Measurements from ENCODE around the gene FRMD5. TPM values are rescaled to one million over a fixed set of nuclear protein-coding genes. Genes with fewer than 3 reads are reported as not detected.

Gene FRMD5
- polyA plus RNA-seq, 1 donor from 2014 or later = 25.8 TPM

DNA sequence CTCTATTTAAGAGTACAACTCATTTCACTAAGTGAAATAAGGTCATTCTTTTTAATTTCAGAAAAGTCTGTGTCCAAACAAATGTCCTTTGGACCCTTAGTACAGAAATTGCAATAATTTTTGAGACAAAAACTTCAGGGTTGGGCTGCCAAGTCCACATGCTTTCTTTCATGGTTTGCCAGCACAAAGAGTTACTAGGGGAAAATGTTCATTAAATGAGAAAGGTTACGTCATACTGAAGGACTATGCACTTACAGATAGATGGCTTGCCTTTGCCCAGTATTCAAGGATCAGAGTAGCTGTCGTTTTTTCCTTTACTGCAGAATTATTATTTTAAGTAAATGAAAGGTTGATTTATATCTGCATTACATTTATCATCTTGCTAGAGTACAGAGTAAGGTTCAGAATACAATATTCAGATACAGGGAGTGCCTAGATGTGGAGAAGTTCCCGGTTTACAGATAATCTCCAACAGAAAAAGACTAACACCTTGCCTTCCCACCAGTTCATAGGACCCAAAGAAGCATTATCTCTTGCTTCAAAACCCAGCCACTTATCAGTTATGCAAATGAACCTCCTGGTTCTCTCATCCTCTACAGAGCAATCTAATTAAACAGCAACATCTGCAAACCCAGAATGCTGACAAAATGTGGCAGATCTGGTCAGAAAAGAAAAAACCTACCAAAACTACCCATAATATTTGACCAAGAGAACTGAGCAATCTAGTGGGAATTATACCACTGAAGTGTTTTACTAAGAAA is 179.3 kb downstream of the FRMD5 start:
- no peaks in the 10 kb centered on the region for H4K20me1 ChIP-seq (ENCODE audit: insufficient read depth)
- no peaks in the 10 kb centered on the region for H3K27me3 ChIP-seq (ENCODE audit: insufficient read depth, low read depth, low read length)
- no peaks in the 10 kb centered on the region for H3K79me2 ChIP-seq (replicated peaks; ENCODE audit: insufficient read depth, low read length)
- H3K4me3 ChIP-seq (ENCODE audit: low read length) = no peak overlapping the region
- no peak overlapping the region for H3K4me2 ChIP-seq (ENCODE audit: low read length)
- H3K9ac ChIP-seq (ENCODE audit: low read length) = no peak overlapping the region
- TF ChIP-seq MXI1 (conservative IDR thresholded peaks at IDR 0.05; ENCODE audit: poor library complexity, severe bottlenecking) = no peak
- no peak for TF ChIP-seq EZH2 (IDR thresholded peaks at IDR 0.05; ENCODE audit: borderline replicate concordance, insufficient read depth, low read length, poor library complexity, severe bottlenecking)
- no peak for TF ChIP-seq RAD21 (conservative IDR thresholded peaks at IDR 0.05)
- TF ChIP-seq EP300 (conservative IDR thresholded peaks at IDR 0.05; ENCODE audit: poor library complexity, severe bottlenecking) = no peak
- TF ChIP-seq, protein P1, sequence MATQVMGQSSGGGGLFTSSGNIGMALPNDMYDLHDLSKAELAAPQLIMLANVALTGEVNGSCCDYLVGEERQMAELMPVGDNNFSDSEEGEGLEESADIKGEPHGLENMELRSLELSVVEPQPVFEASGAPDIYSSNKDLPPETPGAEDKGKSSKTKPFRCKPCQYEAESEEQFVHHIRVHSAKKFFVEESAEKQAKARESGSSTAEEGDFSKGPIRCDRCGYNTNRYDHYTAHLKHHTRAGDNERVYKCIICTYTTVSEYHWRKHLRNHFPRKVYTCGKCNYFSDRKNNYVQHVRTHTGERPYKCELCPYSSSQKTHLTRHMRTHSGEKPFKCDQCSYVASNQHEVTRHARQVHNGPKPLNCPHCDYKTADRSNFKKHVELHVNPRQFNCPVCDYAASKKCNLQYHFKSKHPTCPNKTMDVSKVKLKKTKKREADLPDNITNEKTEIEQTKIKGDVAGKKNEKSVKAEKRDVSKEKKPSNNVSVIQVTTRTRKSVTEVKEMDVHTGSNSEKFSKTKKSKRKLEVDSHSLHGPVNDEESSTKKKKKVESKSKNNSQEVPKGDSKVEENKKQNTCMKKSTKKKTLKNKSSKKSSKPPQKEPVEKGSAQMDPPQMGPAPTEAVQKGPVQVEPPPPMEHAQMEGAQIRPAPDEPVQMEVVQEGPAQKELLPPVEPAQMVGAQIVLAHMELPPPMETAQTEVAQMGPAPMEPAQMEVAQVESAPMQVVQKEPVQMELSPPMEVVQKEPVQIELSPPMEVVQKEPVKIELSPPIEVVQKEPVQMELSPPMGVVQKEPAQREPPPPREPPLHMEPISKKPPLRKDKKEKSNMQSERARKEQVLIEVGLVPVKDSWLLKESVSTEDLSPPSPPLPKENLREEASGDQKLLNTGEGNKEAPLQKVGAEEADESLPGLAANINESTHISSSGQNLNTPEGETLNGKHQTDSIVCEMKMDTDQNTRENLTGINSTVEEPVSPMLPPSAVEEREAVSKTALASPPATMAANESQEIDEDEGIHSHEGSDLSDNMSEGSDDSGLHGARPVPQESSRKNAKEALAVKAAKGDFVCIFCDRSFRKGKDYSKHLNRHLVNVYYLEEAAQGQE (IDR thresholded peaks at IDR 0.05; ENCODE audit: borderline replicate concordance) = no peak
- TF ChIP-seq, protein P2, sequence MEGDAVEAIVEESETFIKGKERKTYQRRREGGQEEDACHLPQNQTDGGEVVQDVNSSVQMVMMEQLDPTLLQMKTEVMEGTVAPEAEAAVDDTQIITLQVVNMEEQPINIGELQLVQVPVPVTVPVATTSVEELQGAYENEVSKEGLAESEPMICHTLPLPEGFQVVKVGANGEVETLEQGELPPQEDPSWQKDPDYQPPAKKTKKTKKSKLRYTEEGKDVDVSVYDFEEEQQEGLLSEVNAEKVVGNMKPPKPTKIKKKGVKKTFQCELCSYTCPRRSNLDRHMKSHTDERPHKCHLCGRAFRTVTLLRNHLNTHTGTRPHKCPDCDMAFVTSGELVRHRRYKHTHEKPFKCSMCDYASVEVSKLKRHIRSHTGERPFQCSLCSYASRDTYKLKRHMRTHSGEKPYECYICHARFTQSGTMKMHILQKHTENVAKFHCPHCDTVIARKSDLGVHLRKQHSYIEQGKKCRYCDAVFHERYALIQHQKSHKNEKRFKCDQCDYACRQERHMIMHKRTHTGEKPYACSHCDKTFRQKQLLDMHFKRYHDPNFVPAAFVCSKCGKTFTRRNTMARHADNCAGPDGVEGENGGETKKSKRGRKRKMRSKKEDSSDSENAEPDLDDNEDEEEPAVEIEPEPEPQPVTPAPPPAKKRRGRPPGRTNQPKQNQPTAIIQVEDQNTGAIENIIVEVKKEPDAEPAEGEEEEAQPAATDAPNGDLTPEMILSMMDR (IDR thresholded peaks at IDR 0.05; ENCODE audit: poor library complexity, severe bottlenecking) = no peak
- no peaks in the 10 kb centered on the region for H3K36me3 ChIP-seq (ENCODE audit: insufficient read depth, low read length)
- H3K27ac ChIP-seq (ENCODE audit: low read length) = no peak overlapping the region
- H3F3A ChIP-seq (ENCODE audit: insufficient read depth, low read length, poor library complexity, severe bottlenecking) = no peaks in the 10 kb centered on the region
- no peaks in the 10 kb centered on the region for H3K9me2 ChIP-seq (ENCODE audit: insufficient read depth, low read length)
- no peak overlapping the region for H2AFZ ChIP-seq (ENCODE audit: low read depth, low read length)
- no peaks in the 10 kb centered on the region for H3K9me3 ChIP-seq (ENCODE audit: low read length)

DNA sequence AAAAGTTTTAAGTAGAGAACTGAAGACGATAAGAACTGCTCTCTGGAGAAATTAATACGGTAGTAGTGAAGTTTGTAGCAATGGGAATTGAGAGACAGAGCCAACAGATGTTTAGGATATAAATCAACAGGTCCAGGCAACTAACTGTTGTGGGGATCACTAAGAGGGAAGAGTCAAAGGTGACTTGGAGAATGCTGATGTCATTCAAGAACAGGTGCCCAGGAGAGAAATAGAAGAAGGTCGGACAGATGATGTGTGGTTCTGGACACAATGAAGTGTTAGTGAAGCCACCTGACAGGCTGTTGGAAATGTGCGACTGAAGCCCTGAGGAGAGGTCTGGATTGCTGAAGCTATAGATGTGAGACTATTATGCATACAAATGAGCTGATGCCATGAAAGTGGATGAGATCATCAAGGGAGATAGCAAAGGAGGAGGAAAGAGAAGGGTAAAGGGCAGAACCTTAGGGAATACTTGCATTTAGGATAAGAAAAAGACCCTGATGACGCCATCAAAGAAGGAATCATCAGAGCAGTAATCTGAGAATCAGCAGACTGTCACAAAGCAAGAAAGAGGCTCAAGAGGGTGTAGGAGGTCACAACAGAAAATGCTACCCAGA is 183.7 kb downstream of the FRMD5 start:
- no peaks in the 10 kb centered on the region for H3K79me2 ChIP-seq (replicated peaks; ENCODE audit: insufficient read depth, low read length)
- no peak overlapping the region for H3K27ac ChIP-seq (ENCODE audit: low read length)
- no peaks in the 10 kb centered on the region for H3K36me3 ChIP-seq (ENCODE audit: insufficient read depth, low read length)

More for the DNA sequence above, 183.7 kb downstream of the FRMD5 start:
- Histone ChIP-seq H2AFZ (ENCODE audit: low read depth, low read length) (no peak overlapping the region), H3K9me3 (ENCODE audit: low read length) (no peaks in the 10 kb centered on the region), H3K9me2 (ENCODE audit: insufficient read depth, low read length) (no peaks in the 10 kb centered on the region), H3F3A (ENCODE audit: insufficient read depth, low read length, poor library complexity, severe bottlenecking) (no peaks in the 10 kb centered on the region), H3K9ac (ENCODE audit: low read length) (no peak overlapping the region), H3K4me2 (ENCODE audit: low read length) (no peak overlapping the region), H3K27me3 (ENCODE audit: insufficient read depth, low read depth, low read length) (no peaks in the 10 kb centered on the region), H4K20me1 (ENCODE audit: insufficient read depth) (no peaks in the 10 kb centered on the region), H3K4me3 (ENCODE audit: low read length) (no peak overlapping the region)
- TF ChIP-seq, protein P1 (IDR thresholded peaks at IDR 0.05; ENCODE audit: borderline replicate concordance) = no peak
- TF ChIP-seq POLR2AphosphoS5 (IDR thresholded peaks at IDR 0.05) (no peak), TAF1 (IDR thresholded peaks at IDR 0.05; ENCODE audit: low read depth) (no peak), SMC3 (conservative IDR thresholded peaks at IDR 0.05; ENCODE audit: poor library complexity) (no peak), RAD21 (conservative IDR thresholded peaks at IDR 0.05) (no peak), EP300 (conservative IDR thresholded peaks at IDR 0.05; ENCODE audit: poor library complexity, severe bottlenecking) (no peak), MXI1 (conservative IDR thresholded peaks at IDR 0.05; ENCODE audit: poor library complexity, severe bottlenecking) (no peak), EZH2 (IDR thresholded peaks at IDR 0.05; ENCODE audit: borderline replicate concordance, insufficient read depth, low read length, poor library complexity, severe bottlenecking) (no peak)
- TF ChIP-seq, protein P2 (IDR thresholded peaks at IDR 0.05; ENCODE audit: poor library complexity, severe bottlenecking) = no peak

Measured in neural cell (in vitro differentiated cells).